Measurements from ENCODE around the gene UBL4A. TPM values are rescaled to one million over a fixed set of nuclear protein-coding genes. Genes with fewer than 3 reads are reported as not detected.

UBL4A gene
- total RNA-seq, 2 experiments from 2014 or later: 44.5 to 47.3 TPM

DNA sequence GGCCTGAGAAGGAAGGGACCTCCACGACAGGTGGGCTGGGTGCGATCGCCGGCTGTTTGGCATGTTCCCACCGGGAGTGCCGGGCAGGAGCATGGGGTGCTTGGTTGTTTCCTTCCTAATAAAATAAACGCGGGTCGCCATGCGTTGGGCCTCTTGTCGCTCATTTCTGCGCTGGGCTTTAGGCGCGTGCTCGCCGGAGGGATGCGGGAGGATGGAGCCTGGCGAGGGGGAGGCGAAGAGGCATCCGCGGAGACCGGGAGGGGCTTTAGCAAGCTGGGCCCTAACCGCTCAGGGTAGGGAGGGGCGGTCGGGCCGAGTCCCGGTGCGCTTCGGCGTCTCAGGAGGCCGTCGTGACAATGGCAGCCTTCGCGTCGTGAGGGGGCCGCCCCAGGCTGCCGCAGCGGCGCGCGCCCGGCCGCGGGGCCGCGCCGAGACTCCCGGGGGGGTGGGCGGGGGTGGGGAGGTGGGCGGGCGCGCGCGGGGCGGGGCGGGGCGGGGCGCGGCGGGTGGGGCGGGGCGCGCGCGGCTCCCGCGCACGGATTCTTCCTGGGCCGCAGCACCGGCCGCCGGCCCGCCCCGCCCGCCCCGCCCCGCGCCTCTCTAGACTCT is 49.9 kb downstream of the UBL4A start:
- H3K27ac Mint-ChIP-seq: peak overlapping the region; percentile 73

DNA sequence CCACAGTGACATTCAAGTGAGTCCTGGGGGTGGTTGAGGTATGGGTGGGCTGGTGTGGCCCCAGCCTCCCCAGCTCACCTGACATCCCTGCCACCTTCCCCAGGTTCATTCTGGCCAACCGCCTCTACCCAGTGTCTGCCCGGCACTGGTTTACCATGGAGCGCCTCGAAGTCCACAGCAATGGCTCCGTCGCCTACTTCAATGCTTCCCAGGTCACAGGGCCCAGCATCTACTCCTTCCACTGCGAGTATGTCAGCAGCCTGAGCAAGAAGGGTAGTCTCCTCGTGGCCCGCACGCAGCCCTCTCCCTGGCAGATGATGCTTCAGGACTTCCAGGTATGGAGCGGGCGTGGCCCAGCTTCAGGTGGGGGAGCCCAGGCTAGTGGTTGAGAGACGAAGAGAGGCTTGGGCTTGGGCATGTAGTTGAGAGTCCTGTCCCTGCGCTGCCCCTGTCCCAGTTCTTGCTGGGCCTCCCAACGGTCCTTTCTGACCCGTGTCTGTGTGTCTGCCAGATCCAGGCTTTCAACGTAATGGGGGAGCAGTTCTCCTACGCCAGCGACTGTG is 51.2 kb downstream of the UBL4A start:
- Mint-ChIP-seq H3K9me3 (no peaks in the 10 kb centered on the region), H3K36me3 (ENCODE audit: low read depth) (peaks cover 33% of the 10 kb centered on the region), H3K27ac (no peak overlapping the region), H3K27me3 (no peaks in the 10 kb centered on the region), H3K4me3 (no peak overlapping the region), H3K4me1 (peaks cover 25% of the 10 kb centered on the region)
- no peak for DNase-seq
- ChIA-PET CTCF (no interaction called here), POLR2A (interaction anchor here (0.7 to 1.1 kb wide), 2 partner anchors 15 to 50 kb away, joined by 3 read pairs; no protein-coding TSS in a partner anchor)

More for the DNA sequence above, 49.9 kb downstream of the UBL4A start:
- H3K27me3 Mint-ChIP-seq: no peaks in the 10 kb centered on the region
- H3K36me3 Mint-ChIP-seq (ENCODE audit: low read depth): peaks cover 32% of the 10 kb centered on the region
- ChIA-PET POLR2A (interaction anchor here (0.9 to 1.1 kb wide), 2 partner anchors 13 to 25 kb away, joined by 3 read pairs; no protein-coding TSS in a partner anchor), CTCF (no interaction called here)
- H3K4me1 Mint-ChIP-seq: peaks cover 26% of the 10 kb centered on the region
- DNase-seq: peak; percentile 55
- H3K9me3 Mint-ChIP-seq: no peaks in the 10 kb centered on the region
- peak overlapping the region; percentile 70 for H3K4me3 Mint-ChIP-seq

DNA sequence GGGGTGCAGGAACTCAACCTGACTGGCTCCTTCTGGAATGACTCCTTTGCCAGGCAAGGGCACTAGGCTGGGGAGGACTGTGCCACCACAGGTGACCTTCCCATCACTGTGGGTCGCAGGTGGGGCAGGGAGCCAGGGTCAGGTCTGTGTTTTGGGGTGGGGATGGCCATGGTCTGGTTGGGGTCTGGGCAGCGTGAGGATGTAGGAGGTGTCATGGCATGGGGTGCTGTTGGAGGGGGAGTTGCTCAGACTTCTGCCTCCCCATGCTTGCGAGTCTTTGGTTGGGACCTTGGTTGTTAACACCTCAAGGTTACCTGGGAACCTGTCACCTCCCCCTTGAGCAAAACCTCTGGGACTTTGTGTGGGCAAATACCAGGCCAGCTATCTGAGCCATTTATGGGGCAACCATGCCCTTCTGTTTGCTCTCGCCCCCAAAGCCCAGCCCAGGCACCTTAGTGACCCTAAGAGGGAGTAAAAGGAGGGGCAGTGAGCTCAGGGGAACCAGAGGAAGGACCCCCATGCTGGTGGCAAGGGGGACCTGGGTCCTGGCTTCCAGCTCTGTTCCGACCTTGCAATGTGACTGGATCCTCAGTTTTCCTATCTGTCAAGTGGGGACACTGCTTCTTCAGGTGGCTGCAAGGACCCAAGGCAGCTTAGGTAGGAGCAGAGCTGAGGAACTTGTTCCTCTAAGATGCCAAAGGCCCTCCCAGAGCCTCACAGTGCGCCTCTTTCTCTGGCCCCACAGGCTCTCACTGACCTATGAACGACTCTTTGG is 51.8 kb downstream of the UBL4A start:
- Mint-ChIP-seq H3K27ac (no peak overlapping the region), H3K4me1 (peaks cover 26% of the 10 kb centered on the region), H3K36me3 (ENCODE audit: low read depth) (peaks cover 31% of the 10 kb centered on the region), H3K27me3 (no peaks in the 10 kb centered on the region), H3K4me3 (no peak overlapping the region), H3K9me3 (no peaks in the 10 kb centered on the region)
- no peak for DNase-seq
- ChIA-PET CTCF (no interaction called here), POLR2A (no interaction called here)

Other genes starting within 250 kb of the UBL4A start
- not detected for gene OPN1MW3, start 229.0 kb downstream of the UBL4A start, total RNA-seq
- gene TEX28, start 191.5 kb downstream of the UBL4A start, total RNA-seq: not detected
- 1 to 10 TPM in 1 of 2 experiments, under 1 TPM in 1; 0.85 to 2.0 TPM for gene TKTL1, start 190.8 kb downstream of the UBL4A start, total RNA-seq
- 1,000 to 10,000 TPM; 1,571 to 1,579 TPM for gene FLNA, start 112.0 kb downstream of the UBL4A start, total RNA-seq
- gene EMD, start 107.3 kb downstream of the UBL4A start, total RNA-seq: 10 to 100 TPM; 65.5 to 66.0 TPM
- gene RPL10, start 88.2 kb downstream of the UBL4A start, total RNA-seq: 1,000 to 10,000 TPM; 2,958 to 2,962 TPM
- 10 to 100 TPM; 23.3 to 23.7 TPM for gene DNASE1L1, start 77.4 kb downstream of the UBL4A start, total RNA-seq
- 10 to 100 TPM; 93.7 to 93.9 TPM for gene TAFAZZIN, start 75.1 kb downstream of the UBL4A start, total RNA-seq
- 10 to 100 TPM; 52.3 to 53.2 TPM for gene ATP6AP1, start 57.9 kb downstream of the UBL4A start, total RNA-seq
- gene GDI1, start 49.5 kb downstream of the UBL4A start, total RNA-seq: 100 to 1,000 TPM; 114 to 117 TPM
- gene FAM50A, start 42.5 kb downstream of the UBL4A start, total RNA-seq: 10 to 100 TPM; 62.4 to 65.4 TPM
- gene PLXNA3, start 28.3 kb downstream of the UBL4A start, total RNA-seq: 10 to 100 TPM; 49.3 to 52.8 TPM
- gene LAGE3, start 7.3 kb downstream of the UBL4A start, total RNA-seq: 10 to 100 TPM; 28.1 to 29.9 TPM
- gene SLC10A3, start 4.0 kb upstream of the UBL4A start, total RNA-seq: 10 to 100 TPM; 27.0 to 27.6 TPM
- gene FAM3A, start 29.6 kb upstream of the UBL4A start, total RNA-seq: 10 to 100 TPM; 24.9 to 29.0 TPM
- gene G6PD, start 60.2 kb upstream of the UBL4A start, total RNA-seq: 10 to 100 TPM; 62.7 to 64.4 TPM
- gene IKBKG, start 61.0 kb upstream of the UBL4A start, total RNA-seq: 10 to 100 TPM; 51.9 to 54.0 TPM
- gene CTAG1A, start 98.5 kb upstream of the UBL4A start, total RNA-seq: not detected
- not detected for gene CTAG1B, start 132.7 kb upstream of the UBL4A start, total RNA-seq
- not detected for gene CTAG2, start 167.0 kb upstream of the UBL4A start, total RNA-seq

Measured in activated CD4-positive, alpha-beta memory T cell treated with anti-CD3 and anti-CD28 coated beads, Interleukin-2, amount 10 ng/mL, durations not matched to agents 7 days and 5 days (primary cell).